ENCODE measurements around the gene PMIS2. TPM values are rescaled to one million over a fixed set of nuclear protein-coding genes. Genes with fewer than 3 reads are reported as not detected.
A peak's percentile ranks its signal among the peaks of the same experiment; 100 is the strongest.

Gene PMIS2
- total RNA-seq, 4 donors from 2014 or later: not detected

- H3K9me3 ChIP-seq: peaks cover 0 to 8% (median 0%) of the 10 kb centered on the region in 3 donors
- no peak for TF ChIP-seq POLR2A (IDR thresholded peaks at IDR 0.05)
- no peak for TF ChIP-seq POLR2AphosphoS5 (IDR thresholded peaks at IDR 0.05)
- TF ChIP-seq EP300 (IDR thresholded peaks at IDR 0.05): no peak
- TF ChIP-seq CTCF (IDR thresholded peaks at IDR 0.05): no peak
- peaks cover 44% of the 10 kb centered on the region for H3K27me3 ChIP-seq
- ATAC-seq: no peak
- WGBS, 2 donors (ENCODE audit: low coverage in 1 of 2): 77 to 83% methylated on average over 4 to 9 of the region's 9 CpGs
- H3K4me1 ChIP-seq: peaks cover 0 to 16% (median 7%) of the 10 kb centered on the region in 3 donors
- no peaks in the 10 kb centered on the region for H3K36me3 ChIP-seq
- no peak overlapping the region for H3K27ac ChIP-seq
- no peak overlapping the region for H3K4me3 ChIP-seq
Measured at GRCh38 chr19:35556025-35556590, 29.9 kb upstream of the PMIS2 start.

- WGBS, 2 donors (ENCODE audit: low coverage in 1 of 2): 68 to 92% methylated on average over 2 to 7 of the region's 16 CpGs
- H3K36me3 ChIP-seq: no peaks in the 10 kb centered on the region
- H3K27ac ChIP-seq: no peak overlapping the region
- peaks cover 0 to 16% (median 7%) of the 10 kb centered on the region in 3 donors for H3K4me1 ChIP-seq
- TF ChIP-seq EP300 (IDR thresholded peaks at IDR 0.05) (no peak), POLR2A (IDR thresholded peaks at IDR 0.05) (no peak), CTCF (IDR thresholded peaks at IDR 0.05) (no peak), POLR2AphosphoS5 (IDR thresholded peaks at IDR 0.05) (no peak)
- H3K27me3 ChIP-seq: peaks cover 53% of the 10 kb centered on the region
- ATAC-seq: no peak
- peaks cover 0 to 8% (median 0%) of the 10 kb centered on the region in 3 donors for H3K9me3 ChIP-seq
- H3K4me3 ChIP-seq: peak overlapping the region in 1 of 2 donors; percentile 44
Measured at GRCh38 chr19:35556846-35557538, 29.0 kb upstream of the PMIS2 start.

- no peak overlapping the region for H3K27ac ChIP-seq
- ATAC-seq: peak; percentile 61
- peaks cover 60% of the 10 kb centered on the region for H3K27me3 ChIP-seq
- H3K9me3 ChIP-seq: peaks cover 0 to 8% (median 0%) of the 10 kb centered on the region in 3 donors
- peak overlapping the region in 1 of 2 donors; percentile 44 for H3K4me3 ChIP-seq
- no peak for TF ChIP-seq CTCF (IDR thresholded peaks at IDR 0.05)
- TF ChIP-seq POLR2A (IDR thresholded peaks at IDR 0.05): no peak
- no peak for TF ChIP-seq EP300 (IDR thresholded peaks at IDR 0.05)
- TF ChIP-seq POLR2AphosphoS5 (IDR thresholded peaks at IDR 0.05): no peak
- H3K36me3 ChIP-seq: no peaks in the 10 kb centered on the region
- 0 to 3% methylated on average over 4 to 19 of the region's 60 CpGs for WGBS, 2 donors (ENCODE audit: low coverage in 1 of 2)
- H3K4me1 ChIP-seq: peaks cover 0 to 16% (median 7%) of the 10 kb centered on the region in 3 donors
Measured at GRCh38 chr19:35557539-35558399, 28.2 kb upstream of the PMIS2 start.

GRCh38 chr19:35558400-35559280 lies 27.3 kb upstream of the PMIS2 start:
- ATAC-seq: no peak
- Histone ChIP-seq H3K36me3 (no peaks in the 10 kb centered on the region), H3K4me1 (peaks cover 0 to 16% (median 7%) of the 10 kb centered on the region in 3 donors), H3K9me3 (peaks cover 0 to 8% (median 0%) of the 10 kb centered on the region in 3 donors), H3K27ac (no peak overlapping the region), H3K4me3 (peak overlapping the region in 1 of 2 donors; percentile 44), H3K27me3 (peaks cover 69% of the 10 kb centered on the region)
- 0 to 80% methylated on average over 1 to 2 of the region's 53 CpGs for WGBS, 2 donors (ENCODE audit: low coverage in 1 of 2)
- TF ChIP-seq EP300 (IDR thresholded peaks at IDR 0.05) (no peak), POLR2A (IDR thresholded peaks at IDR 0.05) (no peak), CTCF (IDR thresholded peaks at IDR 0.05) (no peak), POLR2AphosphoS5 (IDR thresholded peaks at IDR 0.05) (no peak)
